GM10847 (cell line): ENCODE data around the gene OR2B2.

Experiments used
- POLR2A ChIP-seq: IDR thresholded peaks from 2 replicates; pipeline ENCODE4 v1.6.1; 2011; ENCODE audit not compliant: insufficient read length; ENCODE audit errors: extremely low read depth

The OR2B2 gene

GRCh38 chr6:27893836-27894807 lies 18.1 kb downstream of the OR2B2 start:
- TF ChIP-seq POLR2A: no peak

- TF ChIP-seq POLR2A: peak; percentile 99
Measured at GRCh38 chr6:27893059-27893835, 18.9 kb downstream of the OR2B2 start.

GRCh38 chr6:27892649-27893058 lies 19.5 kb downstream of the OR2B2 start:
- no peak for TF ChIP-seq POLR2A

- TF ChIP-seq POLR2A: no peak
Measured at GRCh38 chr6:27891320-27891875, 20.8 kb downstream of the OR2B2 start.

GRCh38 chr6:27890445-27891319 lies 21.5 kb downstream of the OR2B2 start:
- peak; percentile 100 for TF ChIP-seq POLR2A

GRCh38 chr6:27889628-27890444 lies 22.4 kb downstream of the OR2B2 start:
- no peak for TF ChIP-seq POLR2A

GRCh38 chr6:27889275-27889627 lies 22.9 kb downstream of the OR2B2 start:
- TF ChIP-seq POLR2A: no peak

- TF ChIP-seq POLR2A: no peak
Measured at GRCh38 chr6:27888566-27888965, 23.6 kb downstream of the OR2B2 start.

- TF ChIP-seq POLR2A: no peak
Measured at GRCh38 chr6:27886073-27886472, 26.1 kb downstream of the OR2B2 start.

- no peak for TF ChIP-seq POLR2A
Measured at GRCh38 chr6:27883136-27883535, 29.1 kb downstream of the OR2B2 start.

- no peak for TF ChIP-seq POLR2A
Measured at GRCh38 chr6:27882624-27883023, 29.6 kb downstream of the OR2B2 start.

GRCh38 chr6:27879837-27880236 lies 32.4 kb downstream of the OR2B2 start:
- no peak for TF ChIP-seq POLR2A

GRCh38 chr6:27874016-27874415 lies 38.2 kb downstream of the OR2B2 start:
- no peak for TF ChIP-seq POLR2A

- peak; percentile 99 for TF ChIP-seq POLR2A
Measured at GRCh38 chr6:27873021-27873940, 38.9 kb downstream of the OR2B2 start.
